Measurements from ENCODE around the gene NOVA2.
"Not testable (repeated sequence)": the region's sequence is repeated elsewhere in the genome, so short reads cannot be mapped to it uniquely, and the experiment has no call there.

The NOVA2 gene

GRCh38 chr19:45919678-45920077 is 54.0 kb downstream of the NOVA2 start:
- no peak for DNase-seq

- no peak for DNase-seq
These were observed 54.9 kb downstream of the NOVA2 start for GRCh38 chr19:45918721-45919120.

- no peak for DNase-seq
These were observed 56.1 kb downstream of the NOVA2 start for GRCh38 chr19:45917421-45918091.

- DNase-seq, result peak; percentile 17
These were observed 59.5 kb downstream of the NOVA2 start, which contains the start of gene NANOS2 for GRCh38 chr19:45913874-45914830. TSS of gene NANOS2 (minus strand) at chr19:45914778. CDS start at chr19:45914693, 85 bp downstream.

- DNase-seq, result no peak
These were observed 62.4 kb downstream of the NOVA2 start for GRCh38 chr19:45911291-45911690.

GRCh38 chr19:45908956-45909355 is 64.7 kb downstream of the NOVA2 start:
- peak; percentile 30 for DNase-seq

- DNase-seq, result peak; percentile 47
These were observed 67.4 kb downstream of the NOVA2 start for GRCh38 chr19:45906221-45906620.

- no peak for DNase-seq
These were observed 68.7 kb downstream of the NOVA2 start for GRCh38 chr19:45905011-45905410.

GRCh38 chr19:45902651-45903625 is 70.7 kb downstream of the NOVA2 start:
- peak; percentile 97 for DNase-seq

- peak; percentile 19 for DNase-seq
These were observed 71.6 kb downstream of the NOVA2 start, which contains the start of gene MYPOP for GRCh38 chr19:45901912-45902650. TSS of gene MYPOP (minus strand) at chr19:45902613. CDS start at chr19:45901773, 840 bp downstream.

GRCh38 chr19:45901432-45901911 is 72.2 kb downstream of the NOVA2 start:
- DNase-seq, result peak; percentile 23

GRCh38 chr19:45900738-45901431 is 72.8 kb downstream of the NOVA2 start:
- DNase-seq, result no peak

GRCh38 chr19:45899919-45900589 is 73.6 kb downstream of the NOVA2 start:
- DNase-seq, result no peak

GRCh38 chr19:45899253-45899652 is 74.4 kb downstream of the NOVA2 start:
- no peak for DNase-seq

- DNase-seq, result no peak
These were observed 76.3 kb downstream of the NOVA2 start for GRCh38 chr19:45897261-45897812.

- not testable (repeated sequence) for DNase-seq
These were observed 77.6 kb downstream of the NOVA2 start for GRCh38 chr19:45895983-45896599.

GRCh38 chr19:45895519-45895972 is 78.1 kb downstream of the NOVA2 start:
- no peak for DNase-seq

GRCh38 chr19:45890877-45891276 is 82.8 kb downstream of the NOVA2 start:
- DNase-seq, result no peak

GRCh38 chr19:45889210-45889885 is 84.3 kb downstream of the NOVA2 start:
- no peak for DNase-seq

Data from EL (cell line).